OCI-LY3 (cell line): ENCODE results near the gene TMEM135.

Experiments
- EZH2phosphoT487 ChIP-seq: fragments of 200-600 bp; shearing (Covaris generic); IDR thresholded peaks from 2 replicates; pipeline ENCODE4 v1.6.1; 2018; ENCODE audit warnings: antibody characterized with exemption, mixed run types, low read depth
- TF ChIP-seq, protein P1 (sequence below): fragments of 200-600, 300-600 bp; sonication (generic); IDR thresholded peaks from 2 replicates; pipeline ENCODE4 v1.5.1; 2014; ENCODE audit warnings: antibody characterized with exemption, low read length, low read depth

DNA sequence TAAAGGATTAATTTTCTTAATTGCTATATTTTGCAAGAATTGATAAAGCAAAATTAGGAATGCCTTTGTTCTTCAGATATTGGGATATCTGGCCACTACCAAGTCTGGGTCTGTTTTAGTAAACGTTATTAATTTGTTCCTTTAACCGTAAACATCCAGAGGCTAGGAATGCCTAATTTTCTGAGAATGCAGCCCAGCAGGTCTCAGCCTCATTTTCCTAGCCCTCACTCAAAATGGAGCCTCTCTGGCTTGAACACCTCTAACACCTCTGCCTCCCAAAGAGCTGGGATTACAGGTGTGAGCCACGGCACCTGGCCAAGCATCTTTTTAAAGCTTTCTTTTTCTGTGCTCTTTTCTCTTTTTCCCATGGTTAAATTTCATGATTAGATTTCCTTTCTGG, 18.4 kb downstream of the TMEM135 start:
- TF ChIP-seq, protein P1, sequence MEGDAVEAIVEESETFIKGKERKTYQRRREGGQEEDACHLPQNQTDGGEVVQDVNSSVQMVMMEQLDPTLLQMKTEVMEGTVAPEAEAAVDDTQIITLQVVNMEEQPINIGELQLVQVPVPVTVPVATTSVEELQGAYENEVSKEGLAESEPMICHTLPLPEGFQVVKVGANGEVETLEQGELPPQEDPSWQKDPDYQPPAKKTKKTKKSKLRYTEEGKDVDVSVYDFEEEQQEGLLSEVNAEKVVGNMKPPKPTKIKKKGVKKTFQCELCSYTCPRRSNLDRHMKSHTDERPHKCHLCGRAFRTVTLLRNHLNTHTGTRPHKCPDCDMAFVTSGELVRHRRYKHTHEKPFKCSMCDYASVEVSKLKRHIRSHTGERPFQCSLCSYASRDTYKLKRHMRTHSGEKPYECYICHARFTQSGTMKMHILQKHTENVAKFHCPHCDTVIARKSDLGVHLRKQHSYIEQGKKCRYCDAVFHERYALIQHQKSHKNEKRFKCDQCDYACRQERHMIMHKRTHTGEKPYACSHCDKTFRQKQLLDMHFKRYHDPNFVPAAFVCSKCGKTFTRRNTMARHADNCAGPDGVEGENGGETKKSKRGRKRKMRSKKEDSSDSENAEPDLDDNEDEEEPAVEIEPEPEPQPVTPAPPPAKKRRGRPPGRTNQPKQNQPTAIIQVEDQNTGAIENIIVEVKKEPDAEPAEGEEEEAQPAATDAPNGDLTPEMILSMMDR, result no peak
- no peak for TF ChIP-seq EZH2phosphoT487
